NB4 (cell line): ENCODE data around the gene NR1H2.

Experiments
- DNase-seq: peaks from one replicate; pipeline ENCODE4 v3.0.0; 2010; ENCODE audit warnings: low read depth
- H3K4me3 ChIP-seq: one replicate; pipeline ENCODE4 v1.5.1; 2011; ENCODE audit warnings: mild to moderate bottlenecking, low read depth, low read length, moderate library complexity
- MYC ChIP-seq: IDR thresholded peaks from 2 replicates; pipeline ENCODE4 v1.6.1; 2011; ENCODE audit warnings: low read depth, low read length
- POLR2A ChIP-seq: IDR thresholded peaks from 2 replicates; pipeline ENCODE4 v1.6.1; 2011; ENCODE audit warnings: mild to moderate bottlenecking; ENCODE audit not compliant: insufficient read length; ENCODE audit errors: extremely low read depth
- TF ChIP-seq, protein P1 (sequence below): IDR thresholded peaks from one replicate; pipeline ENCODE4 v1.5.1; 2012; ENCODE audit warnings: low read depth, low read length
- TF ChIP-seq, protein P2 (sequence below): IDR thresholded peaks from 2 replicates; pipeline ENCODE4 v1.6.1; 2011; ENCODE audit warnings: low read depth, low read length

NR1H2 gene

DNA sequence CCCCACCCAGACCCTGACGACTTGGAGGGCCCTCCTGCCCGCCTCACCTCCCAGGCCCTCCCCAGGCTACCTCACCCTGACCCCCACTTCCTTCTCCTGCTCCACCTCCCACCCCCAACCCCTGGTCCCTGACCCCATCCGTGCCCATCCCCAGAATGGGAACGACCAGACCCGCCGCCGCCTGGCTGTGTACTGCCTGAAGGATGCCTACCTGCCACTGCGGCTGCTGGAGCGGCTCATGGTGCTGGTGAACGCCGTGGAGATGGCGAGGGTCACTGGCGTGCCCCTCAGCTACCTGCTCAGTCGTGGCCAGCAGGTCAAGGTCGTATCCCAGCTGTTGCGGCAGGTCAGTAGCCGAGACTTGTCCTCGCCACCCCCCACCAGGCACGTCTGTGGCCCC, 30.6 kb downstream of the NR1H2 start:
- DNase-seq, result no peak
- no peak overlapping the region for H3K4me3 ChIP-seq
- TF ChIP-seq POLR2A, result no peak
- TF ChIP-seq, protein P1, sequence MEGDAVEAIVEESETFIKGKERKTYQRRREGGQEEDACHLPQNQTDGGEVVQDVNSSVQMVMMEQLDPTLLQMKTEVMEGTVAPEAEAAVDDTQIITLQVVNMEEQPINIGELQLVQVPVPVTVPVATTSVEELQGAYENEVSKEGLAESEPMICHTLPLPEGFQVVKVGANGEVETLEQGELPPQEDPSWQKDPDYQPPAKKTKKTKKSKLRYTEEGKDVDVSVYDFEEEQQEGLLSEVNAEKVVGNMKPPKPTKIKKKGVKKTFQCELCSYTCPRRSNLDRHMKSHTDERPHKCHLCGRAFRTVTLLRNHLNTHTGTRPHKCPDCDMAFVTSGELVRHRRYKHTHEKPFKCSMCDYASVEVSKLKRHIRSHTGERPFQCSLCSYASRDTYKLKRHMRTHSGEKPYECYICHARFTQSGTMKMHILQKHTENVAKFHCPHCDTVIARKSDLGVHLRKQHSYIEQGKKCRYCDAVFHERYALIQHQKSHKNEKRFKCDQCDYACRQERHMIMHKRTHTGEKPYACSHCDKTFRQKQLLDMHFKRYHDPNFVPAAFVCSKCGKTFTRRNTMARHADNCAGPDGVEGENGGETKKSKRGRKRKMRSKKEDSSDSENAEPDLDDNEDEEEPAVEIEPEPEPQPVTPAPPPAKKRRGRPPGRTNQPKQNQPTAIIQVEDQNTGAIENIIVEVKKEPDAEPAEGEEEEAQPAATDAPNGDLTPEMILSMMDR, result no peak
- TF ChIP-seq MYC, result no peak
- TF ChIP-seq, protein P2, sequence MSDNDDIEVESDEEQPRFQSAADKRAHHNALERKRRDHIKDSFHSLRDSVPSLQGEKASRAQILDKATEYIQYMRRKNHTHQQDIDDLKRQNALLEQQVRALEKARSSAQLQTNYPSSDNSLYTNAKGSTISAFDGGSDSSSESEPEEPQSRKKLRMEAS, result no peak

DNA sequence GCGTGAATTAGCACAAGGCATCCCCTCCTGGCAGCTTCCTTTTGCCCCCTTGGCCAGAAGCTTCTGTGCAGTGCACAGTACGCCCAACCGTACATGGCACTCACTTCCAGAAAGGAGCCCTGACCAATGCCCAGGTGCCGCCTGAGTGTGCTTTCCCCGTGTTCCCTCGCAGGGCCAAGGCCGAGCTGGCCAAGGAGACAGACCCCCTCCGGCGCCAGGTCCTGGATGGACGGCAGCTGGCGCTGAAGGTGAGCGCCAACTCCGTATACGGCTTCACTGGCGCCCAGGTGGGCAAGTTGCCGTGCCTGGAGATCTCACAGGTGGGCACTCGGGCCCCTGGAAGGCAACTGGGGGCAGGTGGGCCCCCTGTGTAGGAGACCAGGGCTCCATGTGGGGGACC, 33.1 kb downstream of the NR1H2 start:
- H3K4me3 ChIP-seq, result no peak overlapping the region
- no peak for DNase-seq
- TF ChIP-seq MYC (no peak), POLR2A (no peak)
- TF ChIP-seq, protein P2, result no peak
- TF ChIP-seq, protein P1, result no peak

DNA sequence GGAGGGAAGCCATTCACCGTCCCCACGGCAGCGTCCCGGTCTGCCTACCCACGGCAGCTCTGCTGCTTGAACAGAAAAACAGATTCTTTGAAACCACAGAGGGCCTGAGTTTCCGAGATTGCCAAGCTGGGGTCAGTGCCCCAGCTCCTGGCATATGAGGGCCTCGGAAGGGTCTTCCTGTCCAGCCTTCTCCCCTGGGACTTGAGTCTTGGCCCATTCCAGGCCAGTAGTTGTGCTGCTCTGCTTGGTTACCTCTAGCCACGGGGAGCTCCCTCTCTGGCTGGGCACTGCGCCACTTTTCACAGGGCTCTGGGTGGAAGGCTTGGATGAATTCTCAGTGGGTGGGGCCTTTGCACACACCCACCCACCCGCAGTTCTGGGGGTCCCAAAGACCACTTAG, 33.9 kb downstream of the NR1H2 start:
- DNase-seq, result no peak
- no peak overlapping the region for H3K4me3 ChIP-seq
- TF ChIP-seq MYC (no peak), POLR2A (no peak)
- TF ChIP-seq, protein P2, result no peak
- TF ChIP-seq, protein P1, result no peak

DNA sequence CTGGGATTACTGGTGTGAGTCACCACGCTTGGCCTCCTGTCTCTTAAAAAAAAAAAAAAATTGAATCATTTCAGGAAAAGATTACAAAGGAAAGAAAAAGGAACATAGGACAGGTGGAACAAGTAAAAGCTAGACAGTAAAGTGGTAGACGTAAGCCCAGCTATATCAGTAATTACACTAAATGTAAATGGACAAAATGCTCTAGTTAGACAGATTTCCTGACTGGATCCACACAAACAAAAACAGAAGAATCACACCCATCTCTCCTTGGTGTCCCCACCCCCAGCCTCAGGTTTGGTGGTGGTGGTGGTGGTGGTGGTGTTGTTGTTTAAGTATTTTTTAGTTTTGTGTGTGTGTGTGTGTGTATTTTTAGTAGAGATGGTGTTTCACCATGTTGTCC, 36.2 kb downstream of the NR1H2 start:
- TF ChIP-seq MYC (no peak), POLR2A (no peak)
- TF ChIP-seq, protein P1, result no peak
- TF ChIP-seq, protein P2, result no peak
- no peak for DNase-seq
- no peak overlapping the region for H3K4me3 ChIP-seq

DNA sequence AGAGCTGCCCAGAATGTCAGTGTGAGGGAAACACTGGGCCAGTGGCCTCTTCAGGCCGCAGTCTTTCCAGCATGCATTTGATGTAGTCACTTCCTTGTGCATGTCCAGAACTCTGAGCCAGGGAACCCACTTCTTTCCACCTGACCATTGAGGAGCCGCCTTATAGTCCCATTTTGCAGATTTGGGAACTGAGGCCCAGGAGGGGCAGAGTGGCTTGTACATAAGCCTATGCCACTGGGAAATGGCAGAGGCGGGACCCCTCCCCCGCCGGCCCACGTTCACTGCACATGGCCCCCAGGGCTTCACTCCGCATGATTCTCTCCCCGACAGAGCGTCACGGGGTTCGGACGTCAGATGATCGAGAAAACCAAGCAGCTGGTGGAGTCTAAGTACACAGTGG, 36.8 kb downstream of the NR1H2 start:
- no peak overlapping the region for H3K4me3 ChIP-seq
- no peak for TF ChIP-seq MYC
- TF ChIP-seq POLR2A, result no peak
- TF ChIP-seq, protein P1, result no peak
- TF ChIP-seq, protein P2, result no peak
- DNase-seq, result no peak

DNA sequence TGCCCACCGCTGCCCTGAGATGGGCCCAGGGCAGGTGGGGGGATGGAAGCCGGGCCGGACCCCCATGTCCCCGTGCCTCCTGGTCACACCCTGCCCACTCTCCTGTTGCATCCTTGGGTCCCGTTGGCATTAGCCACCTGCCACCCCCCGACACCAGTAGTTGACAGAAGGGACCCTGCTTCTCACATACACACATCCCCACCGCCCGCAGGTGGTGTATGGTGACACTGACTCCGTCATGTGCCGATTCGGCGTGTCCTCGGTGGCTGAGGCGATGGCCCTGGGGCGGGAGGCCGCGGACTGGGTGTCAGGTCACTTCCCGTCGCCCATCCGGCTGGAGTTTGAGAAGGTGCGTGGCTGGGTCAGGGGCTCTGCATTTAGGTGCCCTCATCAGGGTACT, 37.3 kb downstream of the NR1H2 start:
- H3K4me3 ChIP-seq, result no peak overlapping the region
- DNase-seq, result no peak
- TF ChIP-seq, protein P2, result no peak
- TF ChIP-seq, protein P1, result no peak
- TF ChIP-seq POLR2A (no peak), MYC (no peak)
